HepG2 (cell line): ENCODE data around the gene TSKU. TPM values are rescaled to one million over a fixed set of nuclear protein-coding genes. Genes with fewer than 3 reads are reported as not detected.

Experiments used
- ATAC-seq: fragments of 200-7000 bp; cut with Tn5 transposase; 3 replicates; pipeline ENCODE4 v1.9.1; 2020; ENCODE audit warnings: mild to moderate bottlenecking, moderate library complexity
- BruUV-seq: library from RNA; stranded (reverse); fragments of 400-500 nt; replicated peaks from 2 replicates; lab custom pipeline; 2021; lab: Mats Ljungman, UMichigan
- CTCF ChIA-PET: fragments of 300-600 bp; formaldehyde crosslinking; extraction: SDS; loops from one replicate; lab custom pipeline; 2021; ENCODE audit warnings: low total read pairs, inconsistent platforms, low intra/inter-chr PET ratio; lab: Yijun Ruan, JAX
- POLR2A ChIA-PET: fragments of 350-600 bp; sonication (Branson Sonifier 250); formaldehyde crosslinking; loops from one replicate; lab custom pipeline; 2020; ENCODE audit warnings: antibody characterized with exemption, inconsistent platforms; lab: Yijun Ruan, JAX
- DNase-seq: peaks from one replicate; pipeline ENCODE4 v3.0.0-alpha.2; 2015; ENCODE audit warnings: low spot score
- FAIRE-seq: peaks from 3 replicates; lab custom pipeline; 2011; peaks lifted over from hg19 to GRCh38; lab: Jason Lieb, UNC
- H2AFZ ChIP-seq: one replicate; pipeline ENCODE4 v1.6.1; 2011; ENCODE audit warnings: low read length, inconsistent platforms
- H3K27ac ChIP-seq: fragments of 300-600 bp; 3 replicates; pipeline ENCODE4 v1.8.0; 2011; ENCODE audit warnings: mixed run types, mild to moderate bottlenecking, mixed read lengths, low read length, inconsistent platforms; ENCODE audit not compliant: insufficient read depth; ENCODE audit errors: extremely low read length
- H3K27me3 ChIP-seq, 2 experiments: fragments of 200-600 bp in 1 of 2; 2 replicates in 1 of 2; 3 replicates in 1 of 2; pipeline versions ENCODE4 v1.6.0 to v1.8.0; 2011; ENCODE audit warnings: low read length in 2 of 2, mild to moderate bottlenecking in 2 of 2, moderate library complexity in 2 of 2, inconsistent platforms in 1 of 2; ENCODE audit not compliant: insufficient read depth in 2 of 2, control insufficient read depth in 1 of 2
- H3K36me3 ChIP-seq, 2 experiments: fragments of 200-600 bp in 1 of 2; replicated peaks in 1 of 2; 2 replicates in 1 of 2; 3 replicates in 1 of 2; pipeline versions ENCODE4 v1.5.1 to v1.8.0; 2011; ENCODE audit warnings: low read length in 2 of 2, inconsistent platforms in 1 of 2; ENCODE audit not compliant: insufficient read depth in 2 of 2, control insufficient read depth in 1 of 2
- H3K4me1 ChIP-seq: 2 replicates; pipeline ENCODE4 v1.5.1; 2012; ENCODE audit warnings: low read length, inconsistent platforms; ENCODE audit not compliant: insufficient read depth
- H3K4me2 ChIP-seq: 2 replicates; pipeline ENCODE4 v1.6.0; 2011; ENCODE audit warnings: low read depth, low read length, inconsistent platforms
- H3K4me3 ChIP-seq, 3 experiments: fragments of 200-600 bp in 1 of 3; sonication (generic), shearing (Covaris generic) in 1 of 3; replicated peaks in 1 of 3; 2 replicates each; pipeline ENCODE4 v1.5.1; 2011 to 2016; ENCODE audit warnings: low read length in 3 of 3, inconsistent platforms in 2 of 3, low read depth in 2 of 3, mild to moderate bottlenecking in 2 of 3, control low read depth in 1 of 3, mixed read lengths in 1 of 3; ENCODE audit not compliant: insufficient read depth in 1 of 3
- H3K79me2 ChIP-seq: one replicate; pipeline ENCODE4 v1.6.1; 2011; ENCODE audit warnings: low read length, inconsistent platforms; ENCODE audit not compliant: insufficient read depth
- H3K9ac ChIP-seq: 2 replicates; pipeline ENCODE4 v1.6.0; 2011; ENCODE audit warnings: mild to moderate bottlenecking, low read depth, low read length, inconsistent platforms; ENCODE audit not compliant: insufficient read depth
- H3K9me3 ChIP-seq: 2 replicates; pipeline ENCODE4 v1.5.1; 2012; ENCODE audit warnings: mild to moderate bottlenecking, low read length
- H4K20me1 ChIP-seq: 2 replicates; pipeline ENCODE4 v1.6.0; 2011; ENCODE audit warnings: inconsistent platforms, mild to moderate bottlenecking, low read length, moderate library complexity; ENCODE audit not compliant: insufficient read depth
- HNRNPK ChIP-seq: fragments of 200-400 bp; formaldehyde crosslinking; IDR thresholded peaks from 2 replicates; pipeline ENCODE4 v1.6.1; 2018; ENCODE audit warnings: low read length, low read depth, moderate library complexity, mild to moderate bottlenecking; ENCODE audit not compliant: poor library complexity, severe bottlenecking
- PCBP2 ChIP-seq: fragments of 200-400 bp; formaldehyde crosslinking; optimal IDR thresholded peaks from 2 replicates; pipeline ENCODE3; 2018; ENCODE audit warnings: low read length, low read depth; ENCODE audit not compliant: poor library complexity, severe bottlenecking
- ZNF10 ChIP-seq: sonication (generic); formaldehyde crosslinking; IDR thresholded peaks from 2 replicates; pipeline ENCODE4 v1.4.0; 2020; ENCODE audit warnings: mild to moderate bottlenecking, low read depth, missing genetic modification reagents, borderline replicate concordance
- ZNF18 ChIP-seq: sonication (generic); formaldehyde crosslinking; IDR thresholded peaks from 2 replicates; pipeline ENCODE4 v1.8.0; 2022; ENCODE audit warnings: mild to moderate bottlenecking, missing genetic modification reagents; ENCODE audit not compliant: insufficient replicate concordance
- ZNF510 ChIP-seq: sonication (generic); formaldehyde crosslinking; IDR thresholded peaks from 2 replicates; pipeline ENCODE4 v1.4.0; 2020; ENCODE audit warnings: low read depth, mild to moderate bottlenecking, missing genetic modification reagents
- ZNF629 ChIP-seq: sonication (generic); formaldehyde crosslinking; conservative IDR thresholded peaks from 2 replicates; pipeline ENCODE4 v1.5.0; 2020; ENCODE audit warnings: missing genetic modification reagents
- WGBS: methylation state at CpG from one replicate; pipeline ENCODE4 v1.1.6; 2017; ENCODE audit warnings: low lambda C conversion rate; 5-methylcytosine and 5-hydroxymethylcytosine counted together
- in situ Hi-C: cut with HindIII; loops from 2 replicates; pipeline ENCODE4 v1.10.0; 2017; ENCODE audit warnings: low pct_unique_long_range_greater_than_20kb; ENCODE audit not compliant: extremely low pct_ligation_motif_present
- intact Hi-C: fragments of 100-400 bp; cut with micrococcal nuclease; formaldehyde crosslinking; loops from one replicate; pipeline ENCODE4 v1.10.0; 2022; ENCODE audit not compliant: unreplicated experiment
- polyA plus RNA-seq, 8 experiments: library from polyadenylated mRNA; depleted of rRNA in 3 of 8; stranded (reverse) in 7 of 8; unstranded in 1 of 8; fragments of >200 nt; fragmentation: Illumina TruSeq in 4 of 8; extraction: Trizol in 4 of 8; gene quantifications; 2 replicates each; pipeline versions ENCODE4 v1.2.1 to v1.2.3, GENCODE V29; 2011 to 2016; ENCODE audit warnings: low read depth in 4 of 8, missing spikeins in 1 of 8, mixed read lengths in 1 of 8; ENCODE audit not compliant: insufficient read depth in 1 of 8
- total RNA-seq, 5 experiments: library from RNA; depleted of rRNA; stranded (reverse); fragments of >200 nt; fragmentation: Illumina TruSeq; extraction: Trizol; gene quantifications; 2 replicates each; pipeline ENCODE4 v1.2.3, GENCODE V29; 2016; ENCODE audit warnings: low read depth in 1 of 5

The TSKU gene
- total and polyA plus RNA-seq, 2 of the 13 experiments (the other 11 are each of a cell fraction or from before 2014, with no cell fraction given) = 20.3 to 21.4 TPM

GRCh38 chr11:76806608-76807205 lies 23.6 kb downstream of the TSKU start:
- Histone ChIP-seq H3K9me3 (no peaks in the 10 kb centered on the region), H3K79me2 (no peaks in the 10 kb centered on the region), H4K20me1 (no peaks in the 10 kb centered on the region), H3K4me3 (no peak overlapping the region), H2AFZ (no peak overlapping the region), H3K27me3 (peaks cover 6 to 19% of the 10 kb centered on the region in 2 experiments; a peak in 4 of 5 replicates), H3K36me3 (no peaks in the 10 kb centered on the region), H3K9ac (no peak overlapping the region), H3K4me2 (0 out of 2 replicates have a peak overlapping the region, but pooled peaks have one; percentile 63), H3K27ac (no peak overlapping the region), H3K4me1 (peaks cover 28% of the 10 kb centered on the region)
- peak; percentile 9; the same call in 2 of the 3 replicates for ATAC-seq
- FAIRE-seq = no peak
- intact Hi-C loops (loop anchor here (2.0 to 10.0 kb wide), 4 partner anchors 32 to 288 kb away; no protein-coding TSS in a partner anchor), in situ Hi-C loops (loop anchor here (5.0 kb wide), 1 partner anchor 111 kb away; no protein-coding TSS in a partner anchor)
- DNase-seq = no peak
- BruUV-seq = no TSS peak
- WGBS = 74% methylated on average over 3 of the region's 3 CpGs
- ChIA-PET POLR2A (no interaction called here), CTCF (interaction anchor here (1.1 to 2.2 kb wide), 3 partner anchors 73 to 113 kb away, joined by 4 to 28 read pairs (median 6); no protein-coding TSS in a partner anchor)
- TF ChIP-seq ZNF510 (CRISPR knock-in tag) = no peak
- TF ChIP-seq ZNF629 (CRISPR knock-in tag) = peak; percentile 40; the same call in 1 of the 2 replicates
- no peak for TF ChIP-seq ZNF10 (CRISPR knock-in tag)
- peak; percentile 34 for TF ChIP-seq HNRNPK
- peak; percentile 69 for TF ChIP-seq PCBP2
- TF ChIP-seq ZNF18 (CRISPR knock-in tag) = no peak
